Nephron (organoid): ENCODE measurements around the gene CEPT1.

Source experiments
- H3K27ac Mint-ChIP-seq, 3 experiments: 2 replicates each; pipeline ENCODE4 v1.8.0; 2020; ENCODE audit warnings: mixed read lengths in 3 of 3, mild to moderate bottlenecking in 2 of 3, moderate library complexity in 1 of 3
- H3K27me3 Mint-ChIP-seq: 2 replicates; pipeline ENCODE4 v1.8.0; 2021; ENCODE audit warnings: low read depth, mild to moderate bottlenecking, moderate library complexity, mixed read lengths
- H3K36me3 Mint-ChIP-seq: 2 replicates; pipeline ENCODE4 v1.8.0; 2020; ENCODE audit warnings: low read depth, mixed read lengths
- H3K4me1 Mint-ChIP-seq: 2 replicates; pipeline ENCODE4 v1.8.0; 2020; ENCODE audit warnings: mixed read lengths
- H3K4me3 Mint-ChIP-seq, 3 experiments: 2 replicates each; pipeline ENCODE4 v1.8.0; 2020; ENCODE audit warnings: mild to moderate bottlenecking in 3 of 3, mixed read lengths in 3 of 3, moderate library complexity in 2 of 3
- H3K9me3 Mint-ChIP-seq: 2 replicates; pipeline ENCODE4 v1.8.0; 2020; ENCODE audit warnings: mixed read lengths
- TF ChIP-seq, protein P1 (sequence below), 3 experiments: fragments of 200-600 bp; sonication (generic); IDR thresholded peaks; one replicate each; pipeline ENCODE4 v1.5.0; 2021; ENCODE audit warnings: antibody characterized with exemption in 3 of 3; ENCODE audit not compliant: unreplicated experiment in 3 of 3

CEPT1 gene

DNA sequence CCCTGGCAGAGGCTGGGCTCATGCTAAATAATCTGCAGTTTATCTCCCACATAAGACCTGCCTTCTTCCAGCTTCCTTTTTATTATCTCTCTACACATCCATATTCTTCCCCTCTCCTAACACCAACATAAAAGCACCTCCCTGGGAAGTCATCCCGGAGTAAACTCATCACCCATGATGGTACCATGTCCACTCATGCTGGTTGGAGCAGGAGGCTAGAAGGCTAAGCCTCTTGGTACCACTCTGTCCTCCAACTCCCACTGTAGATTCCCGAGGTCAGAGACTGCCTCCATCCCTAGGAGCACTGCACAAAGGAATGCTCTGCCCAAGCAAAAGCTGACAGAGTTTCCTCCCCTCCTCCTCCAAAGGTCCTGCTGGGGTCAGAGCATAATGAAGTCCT is 56.2 kb downstream of the CEPT1 start:
- Mint-ChIP-seq H3K27me3 (peaks cover 4% of the 10 kb centered on the region), H3K9me3 (no peaks in the 10 kb centered on the region), H3K4me3 (no peak overlapping the region), H3K36me3 (no peaks in the 10 kb centered on the region), H3K4me1 (no peaks in the 10 kb centered on the region), H3K27ac (no peak overlapping the region)
- TF ChIP-seq, protein P1, sequence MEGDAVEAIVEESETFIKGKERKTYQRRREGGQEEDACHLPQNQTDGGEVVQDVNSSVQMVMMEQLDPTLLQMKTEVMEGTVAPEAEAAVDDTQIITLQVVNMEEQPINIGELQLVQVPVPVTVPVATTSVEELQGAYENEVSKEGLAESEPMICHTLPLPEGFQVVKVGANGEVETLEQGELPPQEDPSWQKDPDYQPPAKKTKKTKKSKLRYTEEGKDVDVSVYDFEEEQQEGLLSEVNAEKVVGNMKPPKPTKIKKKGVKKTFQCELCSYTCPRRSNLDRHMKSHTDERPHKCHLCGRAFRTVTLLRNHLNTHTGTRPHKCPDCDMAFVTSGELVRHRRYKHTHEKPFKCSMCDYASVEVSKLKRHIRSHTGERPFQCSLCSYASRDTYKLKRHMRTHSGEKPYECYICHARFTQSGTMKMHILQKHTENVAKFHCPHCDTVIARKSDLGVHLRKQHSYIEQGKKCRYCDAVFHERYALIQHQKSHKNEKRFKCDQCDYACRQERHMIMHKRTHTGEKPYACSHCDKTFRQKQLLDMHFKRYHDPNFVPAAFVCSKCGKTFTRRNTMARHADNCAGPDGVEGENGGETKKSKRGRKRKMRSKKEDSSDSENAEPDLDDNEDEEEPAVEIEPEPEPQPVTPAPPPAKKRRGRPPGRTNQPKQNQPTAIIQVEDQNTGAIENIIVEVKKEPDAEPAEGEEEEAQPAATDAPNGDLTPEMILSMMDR (IDR thresholded peaks at IDR 0.05; ENCODE audit: unreplicated experiment in 3 of 3) = no peak

DNA sequence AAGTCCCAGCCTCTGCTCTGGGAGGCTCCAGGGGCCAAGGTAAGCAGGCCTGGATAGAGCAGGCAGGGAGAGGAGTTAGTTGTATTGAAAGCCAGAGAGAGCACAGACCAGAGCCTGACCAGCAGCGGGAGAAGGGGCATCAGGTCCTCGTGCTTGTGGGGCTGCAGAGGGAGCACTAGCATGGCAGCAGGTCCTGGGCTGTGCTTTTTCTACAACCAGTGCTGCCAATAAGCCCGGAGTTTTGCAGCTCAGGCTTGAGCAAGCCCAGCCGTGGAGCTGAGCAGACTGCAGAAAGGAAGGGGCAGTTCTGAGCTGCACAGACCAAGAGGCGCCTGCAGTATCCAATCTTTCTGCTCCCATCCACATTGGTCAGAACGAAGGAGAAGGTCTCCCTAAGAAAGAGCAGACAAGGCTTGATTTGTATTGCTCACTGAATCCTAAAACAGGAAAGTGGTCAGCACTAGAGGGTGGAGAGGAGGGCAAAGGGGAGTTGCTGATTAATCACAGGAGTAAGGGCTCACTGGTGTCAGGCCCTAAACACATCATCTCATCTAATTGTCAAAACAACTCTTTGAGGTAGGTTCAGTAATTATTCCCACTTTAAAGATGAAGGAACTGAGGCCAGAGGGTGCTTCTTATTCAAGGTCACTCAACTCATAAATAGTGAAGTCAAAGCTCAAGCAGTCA is 57.7 kb downstream of the CEPT1 start:
- Mint-ChIP-seq H3K4me3 (no peak overlapping the region), H3K4me1 (no peaks in the 10 kb centered on the region), H3K27me3 (peaks cover 12% of the 10 kb centered on the region), H3K27ac (no peak overlapping the region), H3K36me3 (no peaks in the 10 kb centered on the region), H3K9me3 (no peaks in the 10 kb centered on the region)
- TF ChIP-seq, protein P1 (IDR thresholded peaks at IDR 0.05; ENCODE audit: unreplicated experiment in 3 of 3) = peak in 1 of 3 experiments; percentile 14

DNA sequence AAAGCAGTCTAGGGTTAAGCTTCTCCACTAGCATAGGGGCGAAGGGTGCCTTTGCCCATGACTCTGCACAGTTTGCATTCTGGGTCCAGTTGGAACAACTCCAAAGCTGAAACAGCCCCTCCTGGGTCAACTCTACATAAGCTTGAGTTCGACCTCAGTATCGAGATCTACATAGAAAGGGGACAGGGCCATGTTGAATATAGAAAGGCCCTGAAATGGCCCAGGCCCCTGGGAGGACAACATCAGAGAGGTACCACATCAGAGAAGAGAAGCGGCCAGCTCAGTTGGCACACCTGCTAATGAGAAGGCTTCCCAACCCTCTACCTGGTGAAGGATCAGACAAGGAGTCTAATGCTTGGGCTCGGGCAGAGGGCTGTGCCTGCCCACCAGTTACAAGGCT is 58.8 kb downstream of the CEPT1 start:
- TF ChIP-seq, protein P1 (IDR thresholded peaks at IDR 0.05; ENCODE audit: unreplicated experiment in 3 of 3) = no peak

DNA sequence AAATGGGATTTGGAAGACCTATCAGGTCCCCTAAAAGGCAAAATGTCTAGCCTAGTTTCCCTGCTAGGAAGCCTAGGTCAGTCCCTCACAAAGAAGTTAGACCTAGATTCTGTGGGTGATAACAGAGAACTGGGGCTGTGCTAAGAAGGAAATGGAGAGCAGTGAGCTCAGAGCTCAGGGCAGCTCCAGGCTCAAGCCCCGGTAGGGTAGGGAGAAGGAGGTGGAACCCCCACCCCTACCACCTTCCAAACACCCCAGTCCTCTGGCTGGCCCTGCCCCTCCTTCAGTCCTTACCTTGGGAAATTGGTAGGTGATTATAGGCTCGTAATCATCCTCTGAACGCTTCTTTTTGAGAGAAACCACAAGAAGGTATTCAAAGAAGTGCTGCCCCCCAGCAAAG is 59.3 kb downstream of the CEPT1 start:
- no peak overlapping the region for H3K27ac Mint-ChIP-seq
- peaks cover 21% of the 10 kb centered on the region for H3K27me3 Mint-ChIP-seq
- H3K4me1 Mint-ChIP-seq = no peaks in the 10 kb centered on the region
- no peaks in the 10 kb centered on the region for H3K9me3 Mint-ChIP-seq
- no peaks in the 10 kb centered on the region for H3K36me3 Mint-ChIP-seq
- TF ChIP-seq, protein P1 (IDR thresholded peaks at IDR 0.05; ENCODE audit: unreplicated experiment in 3 of 3) = no peak
- no peak overlapping the region for H3K4me3 Mint-ChIP-seq

More for the DNA sequence above, 58.8 kb downstream of the CEPT1 start:
- H3K9me3 Mint-ChIP-seq = no peaks in the 10 kb centered on the region
- peaks cover 21% of the 10 kb centered on the region for H3K27me3 Mint-ChIP-seq
- no peaks in the 10 kb centered on the region for H3K36me3 Mint-ChIP-seq
- no peak overlapping the region for H3K27ac Mint-ChIP-seq
- H3K4me1 Mint-ChIP-seq = no peaks in the 10 kb centered on the region
- H3K4me3 Mint-ChIP-seq = no peak overlapping the region

DNA sequence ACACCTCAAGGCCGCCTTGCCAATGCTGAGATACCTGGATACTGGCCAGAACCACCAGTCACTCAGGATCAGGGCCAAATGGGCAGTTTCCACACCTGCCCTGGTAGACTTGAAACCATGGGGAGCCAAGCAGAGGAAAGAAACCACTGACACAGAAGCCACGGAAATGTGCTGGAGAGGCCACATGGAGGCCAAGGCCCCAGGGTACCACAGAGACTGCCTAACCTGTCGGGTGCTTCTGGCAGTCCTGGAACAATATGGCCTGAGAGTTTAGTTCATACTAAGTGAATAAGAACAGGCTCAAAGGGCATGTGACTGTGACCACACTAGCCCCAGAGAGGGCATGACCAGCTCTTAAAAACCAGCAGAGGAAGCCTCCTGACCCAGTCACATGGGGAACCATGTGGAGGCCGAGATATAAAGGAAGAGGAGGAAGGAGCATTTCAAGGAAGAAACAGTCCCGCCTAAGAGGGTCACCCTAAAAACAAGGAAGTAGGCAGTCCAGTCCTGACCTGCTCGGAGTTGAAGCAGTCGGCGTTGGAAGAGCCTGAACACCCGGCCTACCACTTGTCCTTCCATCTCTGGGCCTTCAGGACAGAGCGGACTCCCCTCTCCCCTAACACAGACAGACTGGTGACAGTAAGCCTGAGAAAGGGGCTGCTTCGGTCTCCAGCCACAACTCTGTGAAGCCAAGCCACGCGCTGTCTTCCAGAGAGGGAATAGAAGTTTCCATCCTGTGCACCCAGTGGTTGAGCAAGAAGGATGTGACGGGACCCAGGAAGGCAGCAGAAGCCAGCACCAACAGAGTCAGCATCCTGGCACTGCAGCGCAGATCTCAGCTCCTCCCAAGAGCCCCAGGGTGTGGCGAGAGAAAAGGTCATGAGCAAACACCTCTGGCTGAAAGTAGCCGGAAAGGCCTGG is 60.1 kb downstream of the CEPT1 start, which contains the start of gene DENND2D:
Gene DENND2D, minus strand, starts transcription at position 766 of the 921 bp plus-strand sequence. Its CDS starts 187 bp downstream, at position 579.
- H3K27me3 Mint-ChIP-seq = peaks cover 28% of the 10 kb centered on the region
- no peak within 1 kb of the TSS for H3K27ac Mint-ChIP-seq
- no peaks in the 10 kb centered on the region for H3K4me1 Mint-ChIP-seq
- TF ChIP-seq, protein P1 (IDR thresholded peaks at IDR 0.05; ENCODE audit: unreplicated experiment in 3 of 3) = no peak
- H3K4me3 Mint-ChIP-seq = no peak within 1 kb of the TSS
- no peaks in the 10 kb centered on the region for H3K36me3 Mint-ChIP-seq
- H3K9me3 Mint-ChIP-seq = no peaks in the 10 kb centered on the region
